Measurements from ENCODE around the gene CSGALNACT2. TPM values are rescaled to one million over a fixed set of nuclear protein-coding genes. Genes with fewer than 3 reads are reported as not detected.

CSGALNACT2 gene
- polyA plus RNA-seq, 4 donors, result 2.5 to 13.4 (median 4.8) TPM

- FAIRE-seq (no peak), DNase-seq (no peak)
- no peaks in the 10 kb centered on the region for H3K9me3 ChIP-seq (ENCODE audit: control insufficient read depth in 2 of 2, insufficient read depth in 1 of 2, low read depth in 1 of 2, low read length in 1 of 2)
- H3K36me3 ChIP-seq (ENCODE audit: control insufficient read depth in 3 of 3, insufficient read depth in 2 of 3, low read depth in 1 of 3, low read length in 3 of 3), result peaks cover 0 to 4% (median 0%) of the 10 kb centered on the region in 3 donors
- H3K4me3 ChIP-seq (ENCODE audit: low read depth in 1 of 3, low read length in 3 of 3), result no peak overlapping the region
- no peaks in the 10 kb centered on the region for H3K4me1 ChIP-seq (ENCODE audit: control insufficient read depth in 3 of 3, insufficient read depth in 2 of 3, low read depth in 1 of 3, low read length in 2 of 3)
- no peak overlapping the region for H3K27ac ChIP-seq (ENCODE audit: low read depth in 1 of 3, low read length in 2 of 3)
- 83 to 92% (median 88%) methylated on average over 10 to 11 of the region's 11 CpGs for WGBS, 3 donors
- no peaks in the 10 kb centered on the region for H3K27me3 ChIP-seq (ENCODE audit: control insufficient read depth in 3 of 3, insufficient read depth in 3 of 3, low read length in 3 of 3)
Measured at GRCh38 chr10:43201545-43202131, 63.4 kb downstream of the CSGALNACT2 start.

- no peak overlapping the region for H3K27ac ChIP-seq (ENCODE audit: low read depth in 1 of 3, low read length in 2 of 3)
- H3K27me3 ChIP-seq (ENCODE audit: control insufficient read depth in 3 of 3, insufficient read depth in 3 of 3, low read length in 3 of 3), result no peaks in the 10 kb centered on the region
- DNase-seq, result peak; percentile 43 to 54
- H3K4me1 ChIP-seq (ENCODE audit: control insufficient read depth in 3 of 3, insufficient read depth in 2 of 3, low read depth in 1 of 3, low read length in 2 of 3), result no peaks in the 10 kb centered on the region
- H3K4me3 ChIP-seq (ENCODE audit: low read depth in 1 of 3, low read length in 3 of 3), result peak overlapping the region in 2 of 3 donors; percentile 32 to 35
- peaks cover 0 to 2% (median 0%) of the 10 kb centered on the region in 3 donors for H3K36me3 ChIP-seq (ENCODE audit: control insufficient read depth in 3 of 3, insufficient read depth in 2 of 3, low read depth in 1 of 3, low read length in 3 of 3)
- no peak for FAIRE-seq
- WGBS, 3 donors, result 0 to 1% (median 1%) methylated on average over 13 to 29 of the region's 29 CpGs
- no peaks in the 10 kb centered on the region for H3K9me3 ChIP-seq (ENCODE audit: control insufficient read depth in 2 of 2, insufficient read depth in 1 of 2, low read depth in 1 of 2, low read length in 1 of 2)
Measured at GRCh38 chr10:43202224-43202656, 64.0 kb downstream of the CSGALNACT2 start.

GRCh38 chr10:43202657-43203447, 64.6 kb downstream of the CSGALNACT2 start:
- H3K4me1 ChIP-seq (ENCODE audit: control insufficient read depth in 3 of 3, insufficient read depth in 2 of 3, low read depth in 1 of 3, low read length in 2 of 3), result no peaks in the 10 kb centered on the region
- H3K27ac ChIP-seq (ENCODE audit: low read depth in 1 of 3, low read length in 2 of 3), result no peak overlapping the region
- H3K27me3 ChIP-seq (ENCODE audit: control insufficient read depth in 3 of 3, insufficient read depth in 3 of 3, low read length in 3 of 3), result no peaks in the 10 kb centered on the region
- peak; percentile 7 to 29 for DNase-seq
- no peaks in the 10 kb centered on the region for H3K9me3 ChIP-seq (ENCODE audit: control insufficient read depth in 2 of 2, insufficient read depth in 1 of 2, low read depth in 1 of 2, low read length in 1 of 2)
- 19 to 47% (median 30%) methylated on average over 17 to 35 of the region's 35 CpGs for WGBS, 3 donors
- peak overlapping the region in 2 of 3 donors; percentile 32 to 35 for H3K4me3 ChIP-seq (ENCODE audit: low read depth in 1 of 3, low read length in 3 of 3)
- FAIRE-seq, result no peak
- H3K36me3 ChIP-seq (ENCODE audit: control insufficient read depth in 3 of 3, insufficient read depth in 2 of 3, low read depth in 1 of 3, low read length in 3 of 3), result peaks cover 0 to under 1% (median 0%) of the 10 kb centered on the region in 3 donors

GRCh38 chr10:43203448-43204041, 65.3 kb downstream of the CSGALNACT2 start:
- peak overlapping the region in 1 of 3 donors; percentile 10 for H3K4me3 ChIP-seq (ENCODE audit: low read depth in 1 of 3, low read length in 3 of 3)
- 52 to 70% (median 64%) methylated on average over 24 to 27 of the region's 27 CpGs for WGBS, 3 donors

GRCh38 chr10:43204042-43204942, 66.0 kb downstream of the CSGALNACT2 start:
- Histone ChIP-seq H3K4me3 (ENCODE audit: low read depth in 1 of 3, low read length in 3 of 3) (no peak overlapping the region), H3K36me3 (ENCODE audit: control insufficient read depth in 3 of 3, insufficient read depth in 2 of 3, low read depth in 1 of 3, low read length in 3 of 3) (no peaks in the 10 kb centered on the region), H3K27me3 (ENCODE audit: control insufficient read depth in 3 of 3, insufficient read depth in 3 of 3, low read length in 3 of 3) (no peaks in the 10 kb centered on the region), H3K27ac (ENCODE audit: low read depth in 1 of 3, low read length in 2 of 3) (no peak overlapping the region), H3K4me1 (ENCODE audit: control insufficient read depth in 3 of 3, insufficient read depth in 2 of 3, low read depth in 1 of 3, low read length in 2 of 3) (no peaks in the 10 kb centered on the region), H3K9me3 (ENCODE audit: control insufficient read depth in 2 of 2, insufficient read depth in 1 of 2, low read depth in 1 of 2, low read length in 1 of 2) (no peaks in the 10 kb centered on the region)
- 65 to 72% (median 66%) methylated on average over 13 to 14 of the region's 14 CpGs for WGBS, 3 donors
- DNase-seq (peak in 1 of 2 donors; percentile 11), FAIRE-seq (no peak)

More at GRCh38 chr10:43203448-43204041, 65.3 kb downstream of the CSGALNACT2 start:
- Histone ChIP-seq H3K36me3 (ENCODE audit: control insufficient read depth in 3 of 3, insufficient read depth in 2 of 3, low read depth in 1 of 3, low read length in 3 of 3) (no peaks in the 10 kb centered on the region), H3K27ac (ENCODE audit: low read depth in 1 of 3, low read length in 2 of 3) (no peak overlapping the region), H3K27me3 (ENCODE audit: control insufficient read depth in 3 of 3, insufficient read depth in 3 of 3, low read length in 3 of 3) (no peaks in the 10 kb centered on the region), H3K9me3 (ENCODE audit: control insufficient read depth in 2 of 2, insufficient read depth in 1 of 2, low read depth in 1 of 2, low read length in 1 of 2) (no peaks in the 10 kb centered on the region), H3K4me1 (ENCODE audit: control insufficient read depth in 3 of 3, insufficient read depth in 2 of 3, low read depth in 1 of 3, low read length in 2 of 3) (no peaks in the 10 kb centered on the region)
- FAIRE-seq (no peak), DNase-seq (peak in 1 of 2 donors; percentile 50)

GRCh38 chr10:43204943-43205671, 66.9 kb downstream of the CSGALNACT2 start:
- FAIRE-seq, result no peak
- WGBS, 3 donors, result 49 to 61% (median 49%) methylated on average over 11 of the region's 11 CpGs
- Histone ChIP-seq H3K36me3 (ENCODE audit: control insufficient read depth in 3 of 3, insufficient read depth in 2 of 3, low read depth in 1 of 3, low read length in 3 of 3) (no peaks in the 10 kb centered on the region), H3K4me1 (ENCODE audit: control insufficient read depth in 3 of 3, insufficient read depth in 2 of 3, low read depth in 1 of 3, low read length in 2 of 3) (no peaks in the 10 kb centered on the region), H3K27ac (ENCODE audit: low read depth in 1 of 3, low read length in 2 of 3) (no peak overlapping the region), H3K27me3 (ENCODE audit: control insufficient read depth in 3 of 3, insufficient read depth in 3 of 3, low read length in 3 of 3) (no peaks in the 10 kb centered on the region), H3K4me3 (ENCODE audit: low read depth in 1 of 3, low read length in 3 of 3) (no peak overlapping the region), H3K9me3 (ENCODE audit: control insufficient read depth in 2 of 2, insufficient read depth in 1 of 2, low read depth in 1 of 2, low read length in 1 of 2) (no peaks in the 10 kb centered on the region)
- DNase-seq, result peak; percentile 38 to 65

GRCh38 chr10:43205681-43206390, 67.6 kb downstream of the CSGALNACT2 start:
- no peak overlapping the region for H3K27ac ChIP-seq (ENCODE audit: low read depth in 1 of 3, low read length in 2 of 3)
- no peak overlapping the region for H3K4me3 ChIP-seq (ENCODE audit: low read depth in 1 of 3, low read length in 3 of 3)
- DNase-seq (no peak), FAIRE-seq (no peak)
- no peaks in the 10 kb centered on the region for H3K27me3 ChIP-seq (ENCODE audit: control insufficient read depth in 3 of 3, insufficient read depth in 3 of 3, low read length in 3 of 3)
- WGBS, 3 donors, result 88 to 94% (median 91%) methylated on average over 20 of the region's 20 CpGs
- no peaks in the 10 kb centered on the region for H3K9me3 ChIP-seq (ENCODE audit: control insufficient read depth in 2 of 2, insufficient read depth in 1 of 2, low read depth in 1 of 2, low read length in 1 of 2)
- H3K36me3 ChIP-seq (ENCODE audit: control insufficient read depth in 3 of 3, insufficient read depth in 2 of 3, low read depth in 1 of 3, low read length in 3 of 3), result no peaks in the 10 kb centered on the region
- no peaks in the 10 kb centered on the region for H3K4me1 ChIP-seq (ENCODE audit: control insufficient read depth in 3 of 3, insufficient read depth in 2 of 3, low read depth in 1 of 3, low read length in 2 of 3)
